Muscle layer of duodenum (tissue), 2 donors: ENCODE measurements around the gene PGPEP1.
"Not testable (repeated sequence)": the region's sequence is repeated elsewhere in the genome, so short reads cannot be mapped to it uniquely, and the experiment has no call there.

Experiments
- H3K27ac ChIP-seq: one replicate; pipeline ENCODE4 v1.7.0; 2013; ENCODE audit warnings: mild to moderate bottlenecking, low read length
- H3K27me3 ChIP-seq: one replicate; pipeline ENCODE4 v1.7.0; 2013; ENCODE audit warnings: low read depth, mild to moderate bottlenecking, control low read depth, low read length
- H3K36me3 ChIP-seq, 2 donors: one replicate each; pipeline ENCODE4 v1.7.0; 2013; ENCODE audit warnings: low read length in 2 of 2, control low read depth in 1 of 2, mild to moderate bottlenecking in 1 of 2; ENCODE audit not compliant: insufficient read depth in 2 of 2, control insufficient read depth in 1 of 2
- H3K4me1 ChIP-seq, 2 donors: one replicate each; pipeline ENCODE4 v1.7.0; 2013; ENCODE audit warnings: low read length in 2 of 2, mild to moderate bottlenecking in 2 of 2, control low read depth in 1 of 2, moderate library complexity in 1 of 2; ENCODE audit not compliant: insufficient read depth in 2 of 2, control insufficient read depth in 1 of 2
- H3K4me3 ChIP-seq, 2 donors: one replicate each; pipeline ENCODE4 v1.7.0; 2013; ENCODE audit warnings: low read length in 2 of 2, low read depth in 1 of 2, mild to moderate bottlenecking in 1 of 2
- H3K9me3 ChIP-seq, 2 donors: one replicate each; pipeline ENCODE4 v1.7.0; 2013; ENCODE audit warnings: low read length in 2 of 2, control low read depth in 1 of 2, mild to moderate bottlenecking in 1 of 2; ENCODE audit not compliant: control insufficient read depth in 1 of 2
- donor health status: healthy.

Gene PGPEP1

GRCh38 chr19:18353378-18354005, 13.1 kb downstream of the PGPEP1 start:
- Histone ChIP-seq H3K27ac (no peak overlapping the region), H3K9me3 (no peaks in the 10 kb centered on the region), H3K36me3 (peaks cover 20 to 23% of the 10 kb centered on the region in 2 donors), H3K27me3 (no peaks in the 10 kb centered on the region), H3K4me1 (no peaks in the 10 kb centered on the region), H3K4me3 (no peak overlapping the region)

GRCh38 chr19:18354743-18355142, 14.3 kb downstream of the PGPEP1 start:
- H3K4me3 ChIP-seq, H3K4me1 ChIP-seq, H3K27ac ChIP-seq, H3K9me3 ChIP-seq, H3K27me3 ChIP-seq: not testable (repeated sequence)
- peaks cover 20 to 33% of the 10 kb centered on the region in 2 donors for H3K36me3 ChIP-seq

GRCh38 chr19:18357041-18357440, 16.6 kb downstream of the PGPEP1 start:
- H3K36me3 ChIP-seq: peaks cover 25 to 32% of the 10 kb centered on the region in 2 donors

GRCh38 chr19:18361646-18362045, 21.2 kb downstream of the PGPEP1 start:
- Histone ChIP-seq H3K27me3 (no peaks in the 10 kb centered on the region), H3K36me3 (peaks cover 23 to 24% of the 10 kb centered on the region in 2 donors), H3K4me1 (peaks cover 4 to 5% of the 10 kb centered on the region in 2 donors), H3K27ac (no peak overlapping the region), H3K4me3 (no peak overlapping the region), H3K9me3 (no peaks in the 10 kb centered on the region)

More at GRCh38 chr19:18357041-18357440, 16.6 kb downstream of the PGPEP1 start:
- Histone ChIP-seq H3K4me1 (no peaks in the 10 kb centered on the region), H3K27me3 (no peaks in the 10 kb centered on the region), H3K4me3 (no peak overlapping the region), H3K9me3 (no peaks in the 10 kb centered on the region), H3K27ac (no peak overlapping the region)

GRCh38 chr19:18362934-18363542, 22.6 kb downstream of the PGPEP1 start:
- no peak overlapping the region for H3K4me3 ChIP-seq
- no peaks in the 10 kb centered on the region for H3K9me3 ChIP-seq
- H3K27me3 ChIP-seq: no peaks in the 10 kb centered on the region
- H3K4me1 ChIP-seq: peaks cover 4 to 5% of the 10 kb centered on the region in 2 donors
- H3K36me3 ChIP-seq: peaks cover 10 to 11% of the 10 kb centered on the region in 2 donors
- no peak overlapping the region for H3K27ac ChIP-seq

- H3K4me1 ChIP-seq: peaks cover 4 to 5% of the 10 kb centered on the region in 2 donors
- H3K4me3 ChIP-seq: no peak overlapping the region
- H3K27ac ChIP-seq: no peak overlapping the region
- H3K27me3 ChIP-seq: no peaks in the 10 kb centered on the region
- H3K36me3 ChIP-seq: peaks cover 10 to 11% of the 10 kb centered on the region in 2 donors
- no peaks in the 10 kb centered on the region for H3K9me3 ChIP-seq
Observed at GRCh38 chr19:18363787-18364186, 23.4 kb downstream of the PGPEP1 start.

GRCh38 chr19:18364277-18364825, 24.0 kb downstream of the PGPEP1 start:
- not testable (repeated sequence) for H3K4me3 ChIP-seq, H3K27me3 ChIP-seq, H3K4me1 ChIP-seq, H3K9me3 ChIP-seq
- peaks cover 6 to 10% of the 10 kb centered on the region in 2 donors for H3K36me3 ChIP-seq
- peak overlapping the region; percentile 47 for H3K27ac ChIP-seq

GRCh38 chr19:18364826-18365528, 24.6 kb downstream of the PGPEP1 start:
- Histone ChIP-seq H3K9me3 (no peaks in the 10 kb centered on the region), H3K4me3 (no peak overlapping the region)

GRCh38 chr19:18366021-18366435, 25.6 kb downstream of the PGPEP1 start:
- Histone ChIP-seq H3K9me3 (no peaks in the 10 kb centered on the region), H3K4me3 (no peak overlapping the region), H3K36me3 (peaks cover 0 to 10% of the 10 kb centered on the region in 2 donors), H3K27ac (peak overlapping the region; percentile 47), H3K4me1 (peaks cover 4 to 5% of the 10 kb centered on the region in 2 donors), H3K27me3 (no peaks in the 10 kb centered on the region)

More at GRCh38 chr19:18364826-18365528, 24.6 kb downstream of the PGPEP1 start:
- Histone ChIP-seq H3K27ac (peak overlapping the region; percentile 47), H3K27me3 (no peaks in the 10 kb centered on the region), H3K36me3 (peaks cover 0 to 10% of the 10 kb centered on the region in 2 donors), H3K4me1 (peaks cover 4 to 5% of the 10 kb centered on the region in 2 donors)

- no peaks in the 10 kb centered on the region for H3K27me3 ChIP-seq
- peaks cover 5 to 7% of the 10 kb centered on the region in 2 donors for H3K4me1 ChIP-seq
- H3K36me3 ChIP-seq: peaks cover 0 to 2% of the 10 kb centered on the region in 2 donors
- no peak overlapping the region for H3K4me3 ChIP-seq
- no peaks in the 10 kb centered on the region for H3K9me3 ChIP-seq
- no peak overlapping the region for H3K27ac ChIP-seq
Observed at GRCh38 chr19:18368504-18369222, 28.3 kb downstream of the PGPEP1 start.
